Measurements from ENCODE around the gene PZP. TPM values are rescaled to one million over a fixed set of nuclear protein-coding genes. Genes with fewer than 3 reads are reported as not detected.

Gene PZP
- total and polyA plus RNA-seq, 2 experiments from 2014 or later: 0.92 TPM; not detected in 1

DNA sequence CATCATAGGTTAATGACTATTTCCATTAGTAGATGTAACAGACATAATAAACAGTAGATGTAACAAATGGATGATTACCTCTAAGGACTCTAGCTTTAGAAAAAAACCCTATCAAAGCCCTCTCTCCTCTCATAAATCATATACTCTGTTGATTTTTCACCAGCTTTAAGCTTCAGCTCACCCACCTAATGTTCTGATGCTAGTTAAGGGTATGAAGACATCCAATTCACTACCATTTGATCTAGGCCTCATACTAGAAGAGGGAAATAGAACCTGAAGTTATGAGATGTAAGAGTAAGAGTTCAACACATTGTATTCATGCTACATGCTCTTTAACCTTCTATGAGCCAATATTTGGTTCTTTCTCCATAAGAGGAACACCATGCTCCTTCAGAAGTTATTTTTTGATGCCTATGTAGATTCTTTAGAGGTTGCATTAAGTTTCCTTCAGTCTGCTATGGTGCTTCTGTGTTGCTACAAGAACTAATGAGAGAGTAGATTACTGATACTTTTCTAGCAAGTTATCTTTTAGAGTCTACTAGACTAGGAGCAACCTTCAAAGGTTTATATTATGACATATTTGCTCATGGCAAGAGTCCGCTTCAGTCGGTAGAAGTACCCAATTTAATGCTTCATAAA is 108.5 kb downstream of the PZP start (continued):
- TF ChIP-seq, protein P1, sequence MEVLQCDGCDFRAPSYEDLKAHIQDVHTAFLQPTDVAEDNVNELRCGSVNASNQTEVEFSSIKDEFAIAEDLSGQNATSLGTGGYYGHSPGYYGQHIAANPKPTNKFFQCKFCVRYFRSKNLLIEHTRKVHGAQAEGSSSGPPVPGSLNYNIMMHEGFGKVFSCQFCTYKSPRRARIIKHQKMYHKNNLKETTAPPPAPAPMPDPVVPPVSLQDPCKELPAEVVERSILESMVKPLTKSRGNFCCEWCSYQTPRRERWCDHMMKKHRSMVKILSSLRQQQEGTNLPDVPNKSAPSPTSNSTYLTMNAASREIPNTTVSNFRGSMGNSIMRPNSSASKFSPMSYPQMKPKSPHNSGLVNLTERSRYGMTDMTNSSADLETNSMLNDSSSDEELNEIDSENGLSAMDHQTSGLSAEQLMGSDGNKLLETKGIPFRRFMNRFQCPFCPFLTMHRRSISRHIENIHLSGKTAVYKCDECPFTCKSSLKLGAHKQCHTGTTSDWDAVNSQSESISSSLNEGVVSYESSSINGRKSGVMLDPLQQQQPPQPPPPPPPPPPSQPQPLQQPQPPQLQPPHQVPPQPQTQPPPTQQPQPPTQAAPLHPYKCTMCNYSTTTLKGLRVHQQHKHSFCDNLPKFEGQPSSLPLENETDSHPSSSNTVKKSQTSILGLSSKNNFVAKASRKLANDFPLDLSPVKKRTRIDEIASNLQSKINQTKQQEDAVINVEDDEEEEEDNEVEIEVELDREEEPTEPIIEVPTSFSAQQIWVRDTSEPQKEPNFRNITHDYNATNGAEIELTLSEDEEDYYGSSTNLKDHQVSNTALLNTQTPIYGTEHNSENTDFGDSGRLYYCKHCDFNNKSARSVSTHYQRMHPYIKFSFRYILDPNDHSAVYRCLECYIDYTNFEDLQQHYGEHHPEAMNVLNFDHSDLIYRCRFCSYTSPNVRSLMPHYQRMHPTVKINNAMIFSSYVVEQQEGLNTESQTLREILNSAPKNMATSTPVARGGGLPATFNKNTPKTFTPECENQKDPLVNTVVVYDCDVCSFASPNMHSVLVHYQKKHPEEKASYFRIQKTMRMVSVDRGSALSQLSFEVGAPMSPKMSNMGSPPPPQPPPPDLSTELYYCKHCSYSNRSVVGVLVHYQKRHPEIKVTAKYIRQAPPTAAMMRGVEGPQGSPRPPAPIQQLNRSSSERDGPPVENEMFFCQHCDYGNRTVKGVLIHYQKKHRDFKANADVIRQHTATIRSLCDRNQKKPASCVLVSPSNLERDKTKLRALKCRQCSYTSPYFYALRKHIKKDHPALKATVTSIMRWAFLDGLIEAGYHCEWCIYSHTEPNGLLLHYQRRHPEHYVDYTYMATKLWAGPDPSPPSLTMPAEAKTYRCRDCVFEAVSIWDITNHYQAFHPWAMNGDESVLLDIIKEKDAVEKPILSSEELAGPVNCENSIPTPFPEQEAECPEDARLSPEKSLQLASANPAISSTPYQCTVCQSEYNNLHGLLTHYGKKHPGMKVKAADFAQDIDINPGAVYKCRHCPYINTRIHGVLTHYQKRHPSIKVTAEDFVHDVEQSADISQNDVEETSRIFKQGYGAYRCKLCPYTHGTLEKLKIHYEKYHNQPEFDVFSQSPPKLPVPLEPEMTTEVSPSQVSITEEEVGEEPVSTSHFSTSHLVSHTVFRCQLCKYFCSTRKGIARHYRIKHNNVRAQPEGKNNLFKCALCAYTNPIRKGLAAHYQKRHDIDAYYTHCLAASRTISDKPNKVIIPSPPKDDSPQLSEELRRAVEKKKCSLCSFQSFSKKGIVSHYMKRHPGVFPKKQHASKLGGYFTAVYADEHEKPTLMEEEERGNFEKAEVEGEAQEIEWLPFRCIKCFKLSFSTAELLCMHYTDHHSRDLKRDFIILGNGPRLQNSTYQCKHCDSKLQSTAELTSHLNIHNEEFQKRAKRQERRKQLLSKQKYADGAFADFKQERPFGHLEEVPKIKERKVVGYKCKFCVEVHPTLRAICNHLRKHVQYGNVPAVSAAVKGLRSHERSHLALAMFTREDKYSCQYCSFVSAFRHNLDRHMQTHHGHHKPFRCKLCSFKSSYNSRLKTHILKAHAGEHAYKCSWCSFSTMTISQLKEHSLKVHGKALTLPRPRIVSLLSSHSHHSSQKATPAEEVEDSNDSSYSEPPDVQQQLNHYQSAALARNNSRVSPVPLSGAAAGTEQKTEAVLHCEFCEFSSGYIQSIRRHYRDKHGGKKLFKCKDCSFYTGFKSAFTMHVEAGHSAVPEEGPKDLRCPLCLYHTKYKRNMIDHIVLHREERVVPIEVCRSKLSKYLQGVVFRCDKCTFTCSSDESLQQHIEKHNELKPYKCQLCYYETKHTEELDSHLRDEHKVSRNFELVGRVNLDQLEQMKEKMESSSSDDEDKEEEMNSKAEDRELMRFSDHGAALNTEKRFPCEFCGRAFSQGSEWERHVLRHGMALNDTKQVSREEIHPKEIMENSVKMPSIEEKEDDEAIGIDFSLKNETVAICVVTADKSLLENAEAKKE (CRISPR knock-in tag; IDR thresholded peaks at IDR 0.05): no peak

MicroRNAs encoded within 50 kb of the gene (microRNA counts, 767-probe panel; counts per million panel counts)
- microRNA hsa-miR-1244: not detected

Small RNA genes within 50 kb of the gene (microRNA-seq; reads per million reads assigned to microRNA genes)
- gene MIR1244-3: not detected

Other genes starting within 250 kb of the PZP start
- gene KLRG1, start 218.8 kb downstream of the PZP start, total RNA-seq (2014; rRNA removed; shearing (Covaris generic)): 5.1 and 8.0 TPM in 2 replicates
- 6.0 and 7.9 TPM in 2 replicates for gene KLRG1, start 218.8 kb downstream of the PZP start, polyA plus RNA-seq (2016; fragmentation: Nextera tagmentation; extraction: Ambion mirVana)
- gene A2M, start 92.5 kb downstream of the PZP start, total RNA-seq (2014; rRNA removed; shearing (Covaris generic)): not detected in 2 replicates
- 0.92 and 1.3 TPM in 2 replicates for gene A2M, start 92.5 kb downstream of the PZP start, polyA plus RNA-seq (2016; fragmentation: Nextera tagmentation; extraction: Ambion mirVana)

All from GM23338 (cell line).